ENCODE results near the gene ZDHHC18.

GRCh38 chr1:26794391-26794790 lies 32.1 kb upstream of the ZDHHC18 start:
- TF ChIP-seq CTCF (IDR thresholded peaks at IDR 0.05; ENCODE audit: low read length) (no peak), EZH2 (optimal IDR thresholded peaks at IDR 0.05; ENCODE audit: low read depth, low read length) (no peak), EZH2phosphoT487 (IDR thresholded peaks at IDR 0.05; ENCODE audit: low read length) (no peak)
